ENCODE results near the gene RGS9. TPM values are rescaled to one million over a fixed set of nuclear protein-coding genes. Genes with fewer than 3 reads are reported as not detected.

The RGS9 gene
- polyA plus RNA-seq, 4 donors: 2.4 to 4.7 (median 3.7) TPM

DNA sequence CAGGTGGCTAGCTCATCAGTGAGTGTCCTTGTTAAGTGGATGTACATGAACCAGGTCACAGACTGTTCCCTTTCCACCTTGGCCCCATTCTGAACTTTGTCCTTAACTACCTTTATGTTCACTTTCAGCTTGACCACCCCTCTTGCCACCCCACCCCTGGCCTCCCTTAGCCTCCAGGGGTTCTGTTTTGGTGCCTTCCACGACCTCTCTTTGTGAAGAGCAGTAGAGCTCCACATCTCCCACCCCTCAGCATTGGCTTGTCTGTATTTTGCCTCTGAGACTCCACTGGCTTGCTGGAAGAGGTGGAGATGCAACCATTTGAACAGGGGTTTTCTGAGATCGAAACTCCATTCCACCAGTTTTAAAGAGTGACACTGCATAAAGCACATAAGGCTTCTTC lies 123.5 kb downstream of the RGS9 start:
- Histone ChIP-seq H3K4me3 (ENCODE audit: low read depth in 1 of 3, low read length in 3 of 3) (no peak overlapping the region), H3K36me3 (ENCODE audit: control insufficient read depth in 3 of 3, insufficient read depth in 2 of 3, low read depth in 1 of 3, low read length in 3 of 3) (no peaks in the 10 kb centered on the region), H3K4me1 (ENCODE audit: control insufficient read depth in 3 of 3, insufficient read depth in 2 of 3, low read depth in 1 of 3, low read length in 2 of 3) (no peaks in the 10 kb centered on the region), H3K27ac (ENCODE audit: low read depth in 1 of 3, low read length in 2 of 3) (no peak overlapping the region), H3K9me3 (ENCODE audit: control insufficient read depth in 2 of 2, insufficient read depth in 1 of 2, low read depth in 1 of 2, low read length in 1 of 2) (peaks cover 0 to 5% of the 10 kb centered on the region in 2 donors), H3K27me3 (ENCODE audit: control insufficient read depth in 3 of 3, insufficient read depth in 3 of 3, low read length in 3 of 3) (peaks cover 0 to 2% (median 0%) of the 10 kb centered on the region in 3 donors)
- FAIRE-seq (no peak), DNase-seq (no peak)
- 77 to 79% (median 78%) methylated on average over 2 of the region's 2 CpGs for WGBS, 3 donors

DNA sequence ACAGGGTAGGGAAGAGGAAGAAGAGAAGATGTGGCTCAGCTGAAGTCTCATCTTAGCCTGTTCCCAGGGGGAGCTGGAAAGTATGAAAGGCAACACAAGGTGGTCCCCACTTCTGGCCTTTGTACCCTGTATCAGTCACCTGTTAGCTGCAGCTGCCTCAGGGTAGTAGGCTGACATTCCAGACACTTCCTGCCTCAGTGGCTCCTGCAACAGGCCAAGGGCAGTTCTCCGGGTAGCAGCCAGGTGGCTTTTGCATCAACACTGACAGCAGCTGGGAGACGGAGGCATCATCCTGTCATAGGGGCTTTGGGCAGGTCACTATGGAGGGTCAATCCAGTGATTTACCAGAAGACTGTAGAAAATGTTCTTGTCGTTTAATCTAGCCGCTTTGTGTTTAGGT lies 124.0 kb downstream of the RGS9 start:
- H3K4me1 ChIP-seq (ENCODE audit: control insufficient read depth in 3 of 3, insufficient read depth in 2 of 3, low read depth in 1 of 3, low read length in 2 of 3): no peaks in the 10 kb centered on the region
- FAIRE-seq: no peak
- no peak overlapping the region for H3K4me3 ChIP-seq (ENCODE audit: low read depth in 1 of 3, low read length in 3 of 3)
- no peaks in the 10 kb centered on the region for H3K27me3 ChIP-seq (ENCODE audit: control insufficient read depth in 3 of 3, insufficient read depth in 3 of 3, low read length in 3 of 3)
- H3K9me3 ChIP-seq (ENCODE audit: control insufficient read depth in 2 of 2, insufficient read depth in 1 of 2, low read depth in 1 of 2, low read length in 1 of 2): peaks cover 0 to 9% of the 10 kb centered on the region in 2 donors
- H3K36me3 ChIP-seq (ENCODE audit: control insufficient read depth in 3 of 3, insufficient read depth in 2 of 3, low read depth in 1 of 3, low read length in 3 of 3): no peaks in the 10 kb centered on the region
- H3K27ac ChIP-seq (ENCODE audit: low read depth in 1 of 3, low read length in 2 of 3): no peak overlapping the region
- no peak for DNase-seq
- WGBS, 3 donors: 78 to 89% (median 88%) methylated on average over 4 of the region's 4 CpGs

DNA sequence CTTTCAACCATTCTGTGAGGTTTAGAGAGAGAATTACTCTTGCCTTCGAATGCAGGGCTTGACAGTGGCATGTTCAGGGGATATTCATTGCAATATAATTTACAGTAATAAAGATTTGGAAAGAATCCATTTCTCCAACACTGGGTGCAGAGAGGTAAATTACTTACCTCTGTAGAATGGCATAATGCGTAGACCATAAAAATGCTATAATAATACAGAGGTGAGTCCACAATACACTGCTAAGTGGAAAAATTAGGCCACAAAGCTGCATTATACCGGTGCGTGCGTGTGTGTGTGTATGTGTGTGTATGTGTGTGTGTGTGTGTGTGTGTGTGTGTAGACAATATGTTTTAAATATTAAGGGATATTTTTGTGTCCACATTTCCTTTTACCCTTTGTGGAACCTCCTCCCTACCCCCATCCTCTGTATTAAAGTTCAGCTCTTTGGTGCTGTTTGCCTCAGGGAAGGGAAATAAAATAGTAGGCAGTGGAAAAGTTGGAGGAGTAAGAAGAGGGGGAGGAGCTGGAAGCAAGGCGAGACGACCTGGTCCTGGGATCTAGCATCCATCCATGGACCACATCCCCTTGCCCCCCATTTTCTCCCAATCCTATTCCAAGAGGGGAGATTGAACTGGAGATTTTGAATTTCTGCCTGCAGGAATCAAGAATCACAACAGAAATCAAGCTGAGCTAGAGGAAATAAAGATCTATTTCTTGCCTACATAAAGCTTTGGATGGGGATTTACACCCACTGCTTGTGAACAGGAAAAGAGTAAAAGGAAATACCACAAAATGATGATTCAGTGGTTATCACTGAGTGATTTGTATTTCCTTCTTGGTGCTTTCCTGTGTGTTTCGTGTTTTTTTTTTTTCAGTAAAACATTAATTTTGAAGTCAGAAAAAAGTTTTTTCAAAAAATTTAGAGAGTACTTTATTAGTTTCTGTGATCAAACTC lies 124.8 kb downstream of the RGS9 start:
- Histone ChIP-seq H3K4me1 (ENCODE audit: control insufficient read depth in 3 of 3, insufficient read depth in 2 of 3, low read depth in 1 of 3, low read length in 2 of 3) (no peaks in the 10 kb centered on the region), H3K4me3 (ENCODE audit: low read depth in 1 of 3, low read length in 3 of 3) (no peak overlapping the region), H3K9me3 (ENCODE audit: control insufficient read depth in 2 of 2, insufficient read depth in 1 of 2, low read depth in 1 of 2, low read length in 1 of 2) (peaks cover 0 to 4% of the 10 kb centered on the region in 2 donors), H3K27me3 (ENCODE audit: control insufficient read depth in 3 of 3, insufficient read depth in 3 of 3, low read length in 3 of 3) (no peaks in the 10 kb centered on the region), H3K27ac (ENCODE audit: low read depth in 1 of 3, low read length in 2 of 3) (no peak overlapping the region), H3K36me3 (ENCODE audit: control insufficient read depth in 3 of 3, insufficient read depth in 2 of 3, low read depth in 1 of 3, low read length in 3 of 3) (no peaks in the 10 kb centered on the region)
- 45 to 54% (median 47%) methylated on average over 8 of the region's 8 CpGs for WGBS, 3 donors
- no peak for DNase-seq
- FAIRE-seq: no peak

DNA sequence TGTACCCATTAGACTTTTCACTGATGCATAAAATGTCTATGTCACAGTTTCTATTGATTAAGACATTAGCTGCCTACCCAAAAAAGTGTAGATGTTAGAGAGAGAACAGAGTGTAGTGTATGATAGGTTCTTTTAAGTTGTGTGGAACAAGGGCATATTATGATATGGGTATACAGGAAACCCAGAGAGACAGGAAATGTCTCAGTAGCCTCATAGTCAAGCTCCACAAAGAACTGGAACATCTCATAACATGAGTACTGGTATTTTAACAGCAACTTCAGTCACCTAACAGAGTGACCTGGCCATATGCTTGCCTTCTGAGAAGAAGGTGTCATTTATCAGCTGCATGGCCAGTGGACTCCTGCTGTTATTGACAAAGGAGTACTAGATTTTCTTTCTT lies 128.1 kb downstream of the RGS9 start:
- no peak for DNase-seq
- no peaks in the 10 kb centered on the region for H3K4me1 ChIP-seq (ENCODE audit: control insufficient read depth in 3 of 3, insufficient read depth in 2 of 3, low read depth in 1 of 3, low read length in 2 of 3)
- no peaks in the 10 kb centered on the region for H3K36me3 ChIP-seq (ENCODE audit: control insufficient read depth in 3 of 3, insufficient read depth in 2 of 3, low read depth in 1 of 3, low read length in 3 of 3)
- H3K9me3 ChIP-seq (ENCODE audit: control insufficient read depth in 2 of 2, insufficient read depth in 1 of 2, low read depth in 1 of 2, low read length in 1 of 2): peaks cover 0 to 4% of the 10 kb centered on the region in 2 donors
- peaks cover 0 to 1% (median 0%) of the 10 kb centered on the region in 3 donors for H3K27me3 ChIP-seq (ENCODE audit: control insufficient read depth in 3 of 3, insufficient read depth in 3 of 3, low read length in 3 of 3)
- H3K4me3 ChIP-seq (ENCODE audit: low read depth in 1 of 3, low read length in 3 of 3): no peak overlapping the region
- H3K27ac ChIP-seq (ENCODE audit: low read depth in 1 of 3, low read length in 2 of 3): no peak overlapping the region
- no peak for FAIRE-seq

DNA sequence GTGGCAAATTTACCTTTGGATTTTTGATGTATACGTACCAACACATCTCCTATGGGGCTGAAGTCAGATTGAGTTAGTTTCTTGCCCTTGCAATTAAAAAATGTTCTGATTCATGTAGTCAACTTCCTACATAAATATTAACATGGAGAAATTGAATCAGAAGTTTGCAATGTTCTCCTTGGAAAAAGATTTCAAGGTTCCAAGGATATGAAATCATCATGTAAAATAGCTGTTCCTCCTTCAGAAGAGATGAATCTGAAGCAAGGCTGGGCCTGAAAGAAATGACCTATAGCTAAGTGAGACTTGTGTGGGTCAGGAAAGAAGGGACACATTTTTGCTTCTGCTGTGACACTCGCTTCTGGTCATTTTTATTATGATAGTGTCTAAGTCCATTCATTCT lies 131.7 kb downstream of the RGS9 start:
- WGBS, 3 donors: 68 to 95% (median 87%) methylated on average over 2 of the region's 2 CpGs
- H3K4me1 ChIP-seq (ENCODE audit: control insufficient read depth in 3 of 3, insufficient read depth in 2 of 3, low read depth in 1 of 3, low read length in 2 of 3): no peaks in the 10 kb centered on the region
- no peaks in the 10 kb centered on the region for H3K36me3 ChIP-seq (ENCODE audit: control insufficient read depth in 3 of 3, insufficient read depth in 2 of 3, low read depth in 1 of 3, low read length in 3 of 3)
- no peak for FAIRE-seq
- peaks cover 0 to 4% of the 10 kb centered on the region in 2 donors for H3K9me3 ChIP-seq (ENCODE audit: control insufficient read depth in 2 of 2, insufficient read depth in 1 of 2, low read depth in 1 of 2, low read length in 1 of 2)
- H3K4me3 ChIP-seq (ENCODE audit: low read depth in 1 of 3, low read length in 3 of 3): no peak overlapping the region
- no peak for DNase-seq
- H3K27me3 ChIP-seq (ENCODE audit: control insufficient read depth in 3 of 3, insufficient read depth in 3 of 3, low read length in 3 of 3): peaks cover 0 to 4% (median 0%) of the 10 kb centered on the region in 3 donors
- no peak overlapping the region for H3K27ac ChIP-seq (ENCODE audit: low read depth in 1 of 3, low read length in 2 of 3)

DNA sequence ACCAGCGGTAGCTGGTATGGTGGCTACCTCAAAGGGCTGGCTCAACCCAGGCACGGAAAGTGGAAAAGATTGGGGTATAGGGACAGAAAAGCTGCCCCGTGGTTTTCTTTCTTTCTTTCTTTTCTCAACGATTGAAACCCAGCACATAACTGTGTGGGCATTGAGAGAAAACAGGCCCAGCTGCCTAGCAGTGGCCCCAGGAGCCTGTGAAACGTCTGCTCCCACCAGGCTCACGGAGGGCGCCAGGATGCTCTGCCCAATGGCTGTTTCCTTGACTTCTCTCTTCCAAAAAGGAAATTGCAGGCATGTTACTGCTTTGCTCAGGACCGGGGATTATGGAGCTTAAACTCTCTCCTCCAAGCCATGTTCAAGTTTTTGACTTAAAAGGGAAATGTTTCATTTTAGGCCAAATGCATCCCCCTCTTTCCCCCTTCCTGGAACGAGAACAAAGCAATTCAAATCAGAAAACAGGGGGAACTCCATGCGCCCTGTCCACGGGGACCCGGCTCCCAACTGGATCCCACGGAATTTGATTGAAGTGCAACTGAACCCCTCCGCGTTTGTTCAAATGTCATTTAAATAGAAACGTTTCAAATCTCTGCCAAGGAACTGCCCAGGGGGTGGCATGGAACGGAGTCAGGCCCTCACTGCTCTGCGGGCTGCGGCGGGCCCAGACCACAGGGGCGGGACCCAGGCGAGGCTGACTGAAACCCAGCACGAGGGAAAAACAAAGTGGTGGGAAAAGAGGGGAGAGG lies 133.5 kb downstream of the RGS9 start:
- Histone ChIP-seq H3K27ac (ENCODE audit: low read depth in 1 of 3, low read length in 2 of 3) (no peak overlapping the region), H3K4me1 (ENCODE audit: control insufficient read depth in 3 of 3, insufficient read depth in 2 of 3, low read depth in 1 of 3, low read length in 2 of 3) (no peaks in the 10 kb centered on the region), H3K27me3 (ENCODE audit: control insufficient read depth in 3 of 3, insufficient read depth in 3 of 3, low read length in 3 of 3) (peaks cover 0 to 4% (median 0%) of the 10 kb centered on the region in 3 donors), H3K9me3 (ENCODE audit: control insufficient read depth in 2 of 2, insufficient read depth in 1 of 2, low read depth in 1 of 2, low read length in 1 of 2) (peaks cover 0 to 4% of the 10 kb centered on the region in 2 donors), H3K36me3 (ENCODE audit: control insufficient read depth in 3 of 3, insufficient read depth in 2 of 3, low read depth in 1 of 3, low read length in 3 of 3) (no peaks in the 10 kb centered on the region), H3K4me3 (ENCODE audit: low read depth in 1 of 3, low read length in 3 of 3) (no peak overlapping the region)
- 52 to 77% (median 70%) methylated on average over 23 of the region's 23 CpGs for WGBS, 3 donors
- FAIRE-seq: no peak
- no peak for DNase-seq

DNA sequence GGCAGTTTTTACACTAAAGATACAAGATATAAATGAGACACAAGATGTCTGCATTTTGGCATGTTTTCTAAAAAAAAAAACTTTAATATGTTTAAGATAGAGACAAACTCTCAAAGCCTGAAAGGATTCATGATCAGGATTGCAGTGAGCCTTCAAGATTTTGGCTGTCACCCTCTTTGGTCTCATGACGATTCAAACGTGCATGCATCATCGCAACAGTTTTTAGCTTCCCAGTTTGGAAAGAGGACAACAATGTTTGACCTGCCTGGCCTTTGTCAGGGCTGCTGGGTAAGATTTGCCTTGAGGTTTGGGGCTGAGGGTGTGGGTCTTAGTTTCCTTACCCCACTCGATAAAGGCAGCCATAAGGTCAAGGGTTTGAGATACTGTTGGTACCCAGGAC lies 134.1 kb downstream of the RGS9 start:
- no peak overlapping the region for H3K4me3 ChIP-seq (ENCODE audit: low read depth in 1 of 3, low read length in 3 of 3)
- FAIRE-seq: no peak
- no peaks in the 10 kb centered on the region for H3K9me3 ChIP-seq (ENCODE audit: control insufficient read depth in 2 of 2, insufficient read depth in 1 of 2, low read depth in 1 of 2, low read length in 1 of 2)
- no peak for DNase-seq
- whole genome bisulfite sequencing, 3 donors: 71 to 84% (median 78%) methylated on average over 4 of the region's 4 CpGs
- no peak overlapping the region for H3K27ac ChIP-seq (ENCODE audit: low read depth in 1 of 3, low read length in 2 of 3)
- H3K4me1 ChIP-seq (ENCODE audit: control insufficient read depth in 3 of 3, insufficient read depth in 2 of 3, low read depth in 1 of 3, low read length in 2 of 3): no peaks in the 10 kb centered on the region
- no peaks in the 10 kb centered on the region for H3K36me3 ChIP-seq (ENCODE audit: control insufficient read depth in 3 of 3, insufficient read depth in 2 of 3, low read depth in 1 of 3, low read length in 3 of 3)
- peaks cover 0 to 4% (median 0%) of the 10 kb centered on the region in 3 donors for H3K27me3 ChIP-seq (ENCODE audit: control insufficient read depth in 3 of 3, insufficient read depth in 3 of 3, low read length in 3 of 3)

Measured in small intestine (tissue), 7 donors.